Colonic mucosa (tissue), 4 donors: ENCODE results near the gene KRT86. TPM values are rescaled to one million over a fixed set of nuclear protein-coding genes. Genes with fewer than 3 reads are reported as not detected.

Source experiments
- DNase-seq: peaks from one replicate; pipeline ENCODE4 v3.0.0-alpha.2; 2020
- H3K27ac ChIP-seq: fragments of 200-600 bp; one replicate; pipeline ENCODE4 v1.8.0; 2021
- H3K27me3 ChIP-seq: fragments of 200-600 bp; one replicate; pipeline ENCODE4 v1.8.0; 2021
- H3K36me3 ChIP-seq: fragments of 200-600 bp; one replicate; pipeline ENCODE4 v1.8.0; 2021
- H3K4me1 ChIP-seq: fragments of 200-600 bp; one replicate; pipeline ENCODE4 v1.8.0; 2021; ENCODE audit warnings: mild to moderate bottlenecking
- H3K4me3 ChIP-seq: fragments of 200-600 bp; one replicate; pipeline ENCODE4 v1.8.0; 2021
- H3K9ac ChIP-seq, 2 donors: one replicate each; pipeline ENCODE4 v1.7.0; 2013; ENCODE audit warnings: control low read depth in 2 of 2, low read depth in 2 of 2, low read length in 2 of 2
- H3K9me3 ChIP-seq: fragments of 200-600 bp; one replicate; pipeline ENCODE4 v1.8.0; 2021
- CTCF ChIP-seq: fragments of 200-600 bp; IDR thresholded peaks from one replicate; pipeline ENCODE4 v1.8.0; 2022; ENCODE audit warnings: antibody characterized with exemption, mild to moderate bottlenecking
- intact Hi-C: fragments of 100-400 bp; cut with DNase I; formaldehyde crosslinking; loops from one replicate; pipeline ENCODE4 v1.14.1; 2022
- total RNA-seq, 2 donors: library from RNA; stranded (reverse); fragmentation: NEBNext Ultra II Directional in 1 of 2; extraction: Animal tissue kit (Norgen Biotek cat#: 25700) in 1 of 2; gene quantifications; one replicate each; pipeline ENCODE4 v1.2.1, GENCODE V29; 2021
- donor health status: healthy.
- donor health status: DM: no; HTN: no; CAD: no.
- donor health status: DM: no; HTN: no; CAD: no.

KRT86 gene
- total RNA-seq, 2 donors from 2014 or later = 0.16 TPM; not detected in 1

DNA sequence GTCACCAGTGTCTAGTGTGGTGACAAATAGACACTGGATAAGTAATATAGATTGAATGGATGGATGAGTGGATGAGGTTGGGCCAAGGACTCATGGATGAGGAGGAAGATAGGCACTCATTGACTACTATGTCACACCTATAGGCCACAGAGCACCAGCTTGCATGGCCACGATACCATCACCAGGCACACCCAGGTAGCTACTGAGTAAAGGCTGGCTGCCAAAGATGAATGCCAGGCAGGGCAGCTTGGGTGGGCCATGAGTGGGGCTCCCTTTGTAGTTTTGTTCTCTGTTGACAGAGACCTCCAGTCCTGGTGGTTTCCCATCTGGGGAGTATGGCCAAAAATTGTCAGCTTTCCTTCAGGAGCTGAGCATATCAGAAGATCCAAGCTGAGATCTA is 57.9 kb downstream of the KRT86 start:
- H3K9ac ChIP-seq = no peak overlapping the region
- intact Hi-C loops = no loop called here
- DNase-seq = no peak
- H3K4me1 ChIP-seq = no peaks in the 10 kb centered on the region
- H3K4me3 ChIP-seq = no peak overlapping the region
- no peak overlapping the region for H3K27ac ChIP-seq
- no peaks in the 10 kb centered on the region for H3K9me3 ChIP-seq
- no peaks in the 10 kb centered on the region for H3K36me3 ChIP-seq
- no peaks in the 10 kb centered on the region for H3K27me3 ChIP-seq
- TF ChIP-seq CTCF = no peak

DNA sequence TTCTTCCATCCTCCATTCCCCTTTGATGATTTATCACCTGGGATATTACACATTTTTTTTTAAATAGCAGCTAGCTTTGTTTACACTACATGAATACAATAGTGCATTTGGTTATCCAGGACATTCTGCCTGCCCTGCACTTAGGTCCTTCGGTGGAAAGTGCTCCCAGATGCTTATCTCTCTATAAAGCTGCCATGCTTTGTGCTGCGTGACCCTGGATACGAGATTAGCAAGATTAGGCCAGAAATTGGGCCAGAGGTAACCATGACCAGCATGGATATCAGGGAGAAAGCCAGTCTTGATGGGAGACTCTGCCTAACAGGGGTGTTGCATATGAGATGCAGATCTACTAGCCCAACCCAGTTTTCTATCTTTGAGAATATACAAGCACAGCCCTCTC is 58.9 kb downstream of the KRT86 start:
- no peak overlapping the region for H3K4me3 ChIP-seq
- no peak for TF ChIP-seq CTCF
- H3K4me1 ChIP-seq = no peaks in the 10 kb centered on the region
- no peaks in the 10 kb centered on the region for H3K36me3 ChIP-seq
- DNase-seq = no peak
- intact Hi-C loops = no loop called here
- no peak overlapping the region for H3K27ac ChIP-seq
- no peaks in the 10 kb centered on the region for H3K9me3 ChIP-seq
- no peak overlapping the region for H3K9ac ChIP-seq
- H3K27me3 ChIP-seq = no peaks in the 10 kb centered on the region

- H3K4me1 ChIP-seq = no peaks in the 10 kb centered on the region
- intact Hi-C loops = no loop called here
- no peak for DNase-seq
- H3K36me3 ChIP-seq = no peaks in the 10 kb centered on the region
- no peak overlapping the region for H3K4me3 ChIP-seq
- TF ChIP-seq CTCF = no peak
- no peak overlapping the region for H3K27ac ChIP-seq
- H3K27me3 ChIP-seq = no peaks in the 10 kb centered on the region
- H3K9me3 ChIP-seq = no peaks in the 10 kb centered on the region
- no peak overlapping the region for H3K9ac ChIP-seq
Measured at GRCh38 chr12:52334185-52334584, 59.7 kb downstream of the KRT86 start.

DNA sequence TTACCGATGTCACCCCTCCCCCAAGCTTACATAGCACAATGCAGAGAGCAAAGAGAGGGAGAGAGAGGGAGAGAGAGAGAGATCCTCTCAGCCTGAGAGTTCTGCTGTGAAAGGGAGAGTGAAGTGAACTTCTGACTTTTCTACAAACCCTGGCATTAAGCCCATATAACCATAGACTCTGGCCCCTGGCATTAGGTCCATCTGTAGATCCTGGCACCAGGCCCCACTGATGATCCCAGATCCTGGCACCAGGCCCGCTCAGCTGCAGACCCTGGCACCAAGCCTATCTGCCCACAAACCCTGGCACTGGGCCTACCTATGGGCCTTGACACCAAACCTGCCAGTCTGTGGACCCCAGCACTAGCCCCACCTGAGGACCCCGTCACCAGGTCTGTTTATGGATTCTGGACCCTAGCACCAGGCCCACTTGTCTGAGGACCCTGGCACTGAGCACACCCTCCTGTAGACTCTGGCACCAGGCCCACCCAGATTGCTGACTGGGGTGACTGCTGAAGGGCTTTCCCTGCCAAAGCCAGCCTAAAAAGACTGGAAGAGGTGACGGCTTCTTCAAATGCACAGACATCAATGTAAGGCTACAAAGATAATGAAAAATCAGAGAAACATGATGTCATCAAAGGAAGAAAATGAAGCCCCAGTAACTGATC is 61.3 kb downstream of the KRT86 start:
- peak; percentile 41 for DNase-seq
- H3K4me1 ChIP-seq = no peaks in the 10 kb centered on the region
- no peak for TF ChIP-seq CTCF

DNA sequence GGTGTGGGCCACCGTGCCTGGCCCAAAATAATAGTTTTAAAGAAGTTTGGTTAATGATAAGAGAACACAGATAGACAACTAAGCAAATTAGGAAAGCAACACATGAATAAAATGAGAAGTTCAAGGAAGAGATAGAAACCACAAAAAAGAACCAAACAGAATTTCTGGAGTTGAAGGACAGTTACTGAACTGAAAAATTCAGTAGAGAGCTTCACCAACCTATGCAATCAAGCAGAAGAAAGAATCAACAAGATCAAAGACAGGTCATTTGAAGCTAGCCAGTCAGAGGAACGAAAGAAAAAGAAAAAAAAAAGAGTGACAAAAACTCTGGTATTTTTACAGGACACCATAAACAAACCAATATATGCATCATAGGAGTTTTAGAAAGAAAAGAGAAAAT is 62.2 kb downstream of the KRT86 start:
- Histone ChIP-seq H3K4me3 (no peak overlapping the region), H3K4me1 (no peaks in the 10 kb centered on the region), H3K36me3 (no peaks in the 10 kb centered on the region), H3K9ac (no peak overlapping the region), H3K9me3 (no peaks in the 10 kb centered on the region), H3K27ac (no peak overlapping the region), H3K27me3 (no peaks in the 10 kb centered on the region)
- intact Hi-C loops = no loop called here
- no peak for TF ChIP-seq CTCF
- no peak for DNase-seq

More for the DNA sequence above, 61.3 kb downstream of the KRT86 start:
- no peaks in the 10 kb centered on the region for H3K9me3 ChIP-seq
- H3K4me3 ChIP-seq = no peak overlapping the region
- no peak overlapping the region for H3K9ac ChIP-seq
- no peaks in the 10 kb centered on the region for H3K36me3 ChIP-seq
- no peak overlapping the region for H3K27ac ChIP-seq
- intact Hi-C loops = no loop called here
- H3K27me3 ChIP-seq = no peaks in the 10 kb centered on the region
